Neural cell (in vitro differentiated cells): ENCODE results near the gene AHI1.

ENCODE experiments used
- CTCF ChIP-seq: fragments of 450-650 bp; IDR thresholded peaks from 2 replicates; pipeline ENCODE4 v1.5.1; 2014; ENCODE audit warnings: antibody characterized with exemption, mild to moderate bottlenecking, moderate library complexity; ENCODE audit not compliant: poor library complexity, severe bottlenecking
- EZH2 ChIP-seq: fragments of 200-600, 300-800 bp; shearing (Covaris generic), sonication (generic); IDR thresholded peaks from 2 replicates; pipeline ENCODE4 v1.6.1; 2014; ENCODE audit warnings: antibody characterized with exemption, low read length, borderline replicate concordance, mild to moderate bottlenecking; ENCODE audit not compliant: insufficient read depth, poor library complexity, severe bottlenecking
- POLR2AphosphoS5 ChIP-seq: IDR thresholded peaks from 2 replicates; pipeline ENCODE4 v1.6.1; 2012
- REST ChIP-seq: IDR thresholded peaks from 2 replicates; pipeline ENCODE4 v1.6.1; 2012; ENCODE audit warnings: borderline replicate concordance
- SMC3 ChIP-seq: fragments of 450-650 bp; conservative IDR thresholded peaks from 2 replicates; pipeline ENCODE4 v1.6.1; 2014; ENCODE audit warnings: antibody characterized with exemption, mild to moderate bottlenecking, moderate library complexity; ENCODE audit not compliant: poor library complexity

DNA sequence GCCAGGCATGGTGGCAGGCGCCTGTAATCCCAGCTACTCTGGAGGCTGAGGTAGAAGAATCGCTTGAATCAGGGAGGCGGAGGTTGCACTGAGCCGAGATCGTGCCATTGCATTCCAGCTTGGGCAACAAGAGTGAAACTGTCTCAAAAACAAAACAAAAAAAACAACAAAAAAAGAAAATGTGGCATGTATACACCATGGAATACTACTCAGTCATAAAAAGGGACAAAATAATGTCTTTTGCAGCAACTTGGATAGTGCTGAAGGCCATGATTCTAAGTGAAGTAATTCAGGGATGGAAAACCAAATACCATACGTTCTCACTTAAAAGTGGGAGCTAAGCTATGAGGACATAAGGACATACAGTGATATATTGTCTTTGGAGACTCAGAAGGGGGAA, 220.1 kb downstream of the AHI1 start:
- TF ChIP-seq EZH2 (no peak), CTCF (no peak), SMC3 (no peak), REST (no peak), POLR2AphosphoS5 (no peak)
